Activated CD4-positive, alpha-beta T cell treated with anti-CD3 and anti-CD28 coated beads, Interleukin-2, amount 50 U/mL, for 16 hours (primary cell): ENCODE measurements around the gene CBL.
"Not testable (repeated sequence)": the region's sequence is repeated elsewhere in the genome, so short reads cannot be mapped to it uniquely, and the experiment has no call there.

Source experiments
- DNase-seq: peaks from one replicate; pipeline ENCODE4 v3.0.0-alpha.2; 2020

The CBL gene

GRCh38 chr11:119185981-119186634 is 20.0 kb upstream of the CBL start:
- DNase-seq, result no peak

- DNase-seq, result no peak
These were observed 18.8 kb upstream of the CBL start for GRCh38 chr11:119187123-119187892.

DNA sequence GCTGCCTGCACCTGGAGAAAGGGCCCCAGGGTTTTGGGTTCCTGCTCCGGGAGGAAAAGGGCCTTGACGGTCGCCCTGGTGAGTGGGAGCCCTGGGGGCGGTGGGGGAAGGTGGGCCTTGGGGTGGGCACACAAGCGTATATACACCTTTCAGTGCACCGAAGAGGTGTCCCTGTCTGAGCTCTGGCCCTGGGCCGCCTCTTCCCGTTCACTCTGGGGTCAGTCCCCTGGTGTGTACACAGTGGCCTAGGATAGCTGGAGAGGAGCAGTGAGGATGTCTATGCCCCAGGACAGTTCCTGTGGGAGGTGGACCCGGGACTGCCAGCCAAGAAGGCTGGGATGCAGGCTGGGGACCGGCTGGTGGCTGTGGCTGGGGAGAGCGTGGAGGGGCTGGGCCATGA is 18.1 kb upstream of the CBL start:
- no peak for DNase-seq

DNA sequence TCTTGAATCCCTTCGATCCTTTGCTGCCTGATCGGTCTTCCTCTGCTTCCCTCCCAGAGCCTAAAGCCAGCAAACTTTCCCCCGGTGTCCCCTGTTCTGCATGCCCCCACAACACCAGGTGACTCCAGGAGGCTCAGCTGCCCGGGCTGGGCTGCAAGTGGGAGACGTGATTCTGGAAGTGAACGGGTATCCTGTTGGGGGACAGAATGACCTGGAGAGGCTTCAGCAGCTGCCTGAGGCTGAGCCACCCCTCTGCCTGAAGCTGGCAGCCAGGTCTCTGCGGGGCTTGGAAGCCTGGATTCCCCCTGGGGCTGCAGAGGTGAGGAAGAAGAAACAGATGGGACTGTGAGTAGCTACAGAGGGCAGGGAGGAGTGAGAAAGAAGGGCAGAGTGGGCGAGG is 17.3 kb upstream of the CBL start:
- no peak for DNase-seq

- DNase-seq, result no peak
These were observed 16.7 kb upstream of the CBL start for GRCh38 chr11:119189393-119189792.

- DNase-seq, result no peak
These were observed 15.6 kb upstream of the CBL start for GRCh38 chr11:119190531-119190930.

DNA sequence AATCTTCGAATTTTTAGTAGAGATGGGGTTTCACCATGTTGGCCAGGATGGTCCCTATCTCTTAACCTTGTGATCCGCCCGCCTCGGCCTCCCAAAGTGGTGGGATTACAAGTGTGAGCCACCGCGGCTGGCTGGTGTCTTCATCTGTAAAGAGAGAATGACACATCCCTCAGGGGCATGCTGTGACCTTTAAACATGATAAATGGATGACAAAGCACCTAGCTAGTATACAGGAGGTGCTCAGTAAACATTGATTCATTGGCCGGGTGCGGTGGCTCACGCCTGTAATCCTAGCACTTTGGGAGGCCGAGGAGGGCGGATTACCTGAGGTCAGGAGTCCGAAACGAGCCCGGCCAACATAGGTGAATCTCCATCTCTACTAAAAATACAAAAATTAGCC is 14.9 kb upstream of the CBL start:
- DNase-seq, result not testable (repeated sequence)

DNA sequence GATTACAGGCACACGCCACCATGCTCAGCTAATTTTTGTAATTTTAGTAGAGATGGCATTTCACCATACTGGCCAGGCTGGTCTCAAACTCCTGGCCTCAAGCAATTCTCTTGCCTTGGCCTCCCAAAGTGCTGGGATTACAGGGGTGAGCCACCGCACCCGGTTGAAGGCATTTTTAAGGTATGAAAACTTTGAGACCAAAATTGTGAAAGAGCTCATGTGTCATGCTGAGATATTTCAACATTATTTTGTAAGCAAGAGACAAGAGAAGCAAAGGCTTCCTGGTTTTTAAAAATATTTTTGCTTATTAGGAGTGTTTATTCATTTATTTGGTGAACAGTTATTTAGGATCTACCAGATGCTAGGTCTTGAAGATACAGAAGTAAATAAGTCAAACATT is 14.0 kb upstream of the CBL start:
- DNase-seq, result no peak

GRCh38 chr11:119193001-119193400 is 13.1 kb upstream of the CBL start:
- DNase-seq, result no peak

DNA sequence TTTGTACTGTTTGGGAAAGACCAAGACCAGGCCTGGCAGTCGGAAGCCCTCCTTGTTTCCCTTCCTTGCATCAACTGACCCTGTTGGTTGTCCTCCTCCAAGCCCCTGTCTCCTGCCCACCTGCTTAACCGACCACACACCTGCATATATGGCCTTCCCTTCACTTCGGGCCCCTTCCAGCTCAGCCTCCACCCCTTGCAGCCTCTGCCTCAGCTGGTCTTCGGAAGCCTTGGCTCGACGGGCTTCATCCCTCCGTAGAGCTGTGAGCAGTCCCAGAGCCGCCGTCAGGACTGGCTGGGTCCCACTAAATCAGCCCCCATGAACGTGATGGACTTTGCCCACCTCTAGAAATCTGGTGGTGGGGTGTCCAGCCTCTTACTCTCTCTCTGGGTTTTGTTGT is 12.5 kb upstream of the CBL start:
- no peak for DNase-seq

DNA sequence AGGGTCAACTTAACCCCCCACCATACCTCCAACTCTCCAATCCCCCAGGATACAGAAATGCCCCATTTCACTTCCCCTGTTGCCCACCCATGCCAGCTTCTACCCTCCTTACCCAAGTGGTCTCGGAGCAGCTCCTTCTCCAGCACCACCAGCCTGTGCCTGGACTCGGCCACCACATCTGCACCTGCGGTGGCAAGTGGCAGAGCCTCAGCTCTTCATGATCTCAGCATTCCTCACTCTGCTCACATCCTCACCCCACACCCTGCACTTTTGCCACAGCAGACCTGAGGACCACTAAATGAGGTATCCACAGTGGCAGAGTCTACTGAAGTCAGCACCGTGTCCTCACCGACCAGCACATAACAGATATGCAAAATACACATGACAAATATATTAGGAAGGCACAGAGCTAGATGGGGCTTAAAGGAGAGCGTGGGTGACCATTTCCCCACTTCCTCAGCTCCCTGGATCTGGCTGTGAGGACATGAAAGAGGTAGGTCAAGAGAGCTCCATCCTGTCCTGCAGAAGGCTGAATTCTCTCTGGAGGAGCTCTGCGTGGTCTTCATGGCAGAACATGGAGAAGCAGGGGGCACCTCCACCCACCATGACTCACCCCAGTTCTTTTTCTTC is 11.2 kb upstream of the CBL start:
- DNase-seq, result no peak

- DNase-seq, result no peak
These were observed 10.5 kb upstream of the CBL start for GRCh38 chr11:119195680-119196079.

GRCh38 chr11:119196833-119197483 is 9.2 kb upstream of the CBL start:
- DNase-seq, result peak; percentile 84

GRCh38 chr11:119198925-119199324 is 7.2 kb upstream of the CBL start:
- DNase-seq, result no peak

DNA sequence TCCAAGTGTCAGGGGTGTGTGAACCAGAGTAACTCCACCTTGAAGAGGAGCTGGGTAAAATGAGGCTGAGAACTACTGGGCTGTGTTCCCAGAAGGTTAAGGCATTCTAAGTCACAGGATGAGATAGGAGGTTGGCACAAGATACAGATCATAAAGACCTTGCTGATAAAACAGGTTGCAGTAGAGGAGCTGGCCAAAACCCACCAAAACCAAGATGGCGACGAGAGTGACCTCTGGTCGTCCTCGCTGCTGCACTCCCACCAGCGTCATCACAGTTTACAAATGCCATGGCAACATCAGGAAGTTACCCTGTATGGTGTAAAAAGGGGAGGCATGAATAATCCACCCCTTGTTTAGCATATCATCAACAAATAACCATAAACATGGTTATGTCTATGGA is 4.9 kb upstream of the CBL start:
- not testable (repeated sequence) for DNase-seq

DNA sequence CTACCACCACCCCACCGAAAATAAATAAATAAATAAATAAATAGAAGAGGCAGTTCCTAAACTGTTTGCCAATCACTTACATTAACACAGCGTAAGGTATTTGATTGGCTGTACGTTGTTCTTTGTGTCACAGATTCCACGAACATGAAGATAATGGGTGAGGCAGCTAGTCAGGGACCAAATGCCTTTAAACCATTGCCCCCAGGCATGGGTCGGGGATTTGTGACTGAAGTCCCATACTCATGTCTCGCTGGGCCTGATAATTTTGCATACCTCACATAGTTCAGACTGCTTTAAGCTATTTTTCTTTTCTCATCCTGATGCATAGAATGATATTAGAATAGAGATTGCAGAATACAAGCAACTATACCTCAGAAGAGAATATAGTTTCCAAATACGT is 3.6 kb upstream of the CBL start:
- no peak for DNase-seq

DNA sequence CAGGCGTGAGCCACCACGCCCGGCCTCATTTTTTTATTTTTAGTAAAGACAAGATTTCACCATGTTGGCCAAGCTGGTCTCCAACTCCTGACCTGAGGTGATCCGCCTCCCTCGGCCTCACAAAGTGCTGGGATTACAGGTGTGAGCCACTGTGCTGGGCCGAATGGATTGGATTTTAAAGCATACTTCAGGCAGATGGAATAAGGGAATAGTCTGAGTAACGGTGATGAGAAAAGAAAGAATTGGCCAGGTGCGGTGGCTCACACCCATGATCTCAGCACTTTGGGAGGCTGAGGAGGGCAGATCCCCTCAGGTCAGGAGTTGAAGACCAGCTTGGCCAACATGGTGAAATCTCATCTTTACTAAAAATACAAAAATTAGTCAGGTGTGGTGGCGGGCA is 2.1 kb upstream of the CBL start:
- no peak for DNase-seq

DNA sequence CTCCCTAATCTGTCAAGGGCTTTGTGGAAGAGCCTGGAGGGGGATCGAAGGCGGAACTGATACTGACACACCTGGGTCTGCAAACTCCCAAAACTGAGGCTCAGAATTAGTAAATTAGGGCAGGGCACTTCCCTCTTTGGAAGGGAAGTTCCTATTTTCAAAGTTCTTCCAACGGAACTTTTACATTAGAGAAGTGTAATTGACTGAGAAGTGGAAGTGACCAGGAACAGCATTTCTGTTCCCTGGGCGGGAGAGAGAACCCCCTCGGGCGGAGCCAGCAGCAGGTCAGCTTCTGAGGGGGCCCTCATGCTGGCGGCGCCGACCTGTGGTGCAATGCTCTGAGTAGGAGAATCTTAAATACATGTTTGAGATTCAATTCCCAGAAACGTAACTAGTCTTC is 1.1 kb upstream of the CBL start:
- DNase-seq, result no peak

- peak; percentile 53 for DNase-seq
These were observed 624 bp downstream of the CBL start for GRCh38 chr11:119206511-119207414.

GRCh38 chr11:119207415-119207960 is 1.3 kb downstream of the CBL start:
- DNase-seq, result no peak

DNA sequence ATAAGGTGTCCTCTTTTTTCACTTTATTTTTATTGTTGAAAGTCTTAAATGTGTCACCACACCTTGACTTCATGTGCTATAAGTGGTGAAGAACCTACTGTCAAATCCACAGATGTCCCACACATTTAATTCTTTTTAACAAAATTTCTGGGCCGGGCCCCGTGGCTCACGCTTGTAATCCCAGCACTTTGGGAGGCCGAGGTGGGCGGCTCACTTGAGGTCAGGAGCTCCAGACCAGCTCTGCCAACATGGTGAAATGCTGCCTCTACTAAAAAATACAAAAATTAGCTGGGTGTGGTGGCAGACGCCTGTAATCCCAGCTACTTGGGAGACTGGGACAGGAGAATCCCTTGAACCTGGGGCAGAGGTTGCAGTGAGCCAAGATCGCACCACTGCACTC is 3.0 kb downstream of the CBL start:
- no peak for DNase-seq

- DNase-seq, result no peak
These were observed 3.9 kb downstream of the CBL start for GRCh38 chr11:119210050-119210449.
